K562 (cell line): ENCODE results near the gene SRRM5. TPM values are rescaled to one million over a fixed set of nuclear protein-coding genes. Genes with fewer than 3 reads are reported as not detected.
A peak's percentile ranks its signal among the peaks of the same experiment; 100 is the strongest.

Source experiments
- ARHGAP35 ChIP-seq: fragments of 450-650 bp; IDR thresholded peaks from 2 replicates; pipeline ENCODE4 v1.6.1; 2018; ENCODE audit not compliant: partially characterized antibody
- BCOR ChIP-seq: fragments of 450-650 bp; IDR thresholded peaks from 2 replicates; pipeline ENCODE4 v1.6.1; 2016
- DACH1 ChIP-seq: fragments of 450-650 bp; IDR thresholded peaks from 2 replicates; pipeline ENCODE4 v1.6.1; 2018; ENCODE audit not compliant: partially characterized antibody
- FOS ChIP-seq: IDR thresholded peaks from 3 replicates; pipeline ENCODE4 v1.6.1; 2011; ENCODE audit not compliant: insufficient read length; ENCODE audit errors: extremely low read depth
- FOXP1 ChIP-seq: sonication (generic); formaldehyde crosslinking; IDR thresholded peaks from 2 replicates; pipeline ENCODE4 v1.8.0; 2022; ENCODE audit warnings: mild to moderate bottlenecking, missing genetic modification reagents
- ILF3 ChIP-seq: fragments of 450-650 bp; IDR thresholded peaks from 2 replicates; pipeline ENCODE4 v1.6.1; 2018; ENCODE audit warnings: antibody characterized with exemption, mild to moderate bottlenecking, moderate library complexity, borderline replicate concordance
- MAFK ChIP-seq: IDR thresholded peaks from 2 replicates; pipeline ENCODE4 v1.6.1; 2011; ENCODE audit warnings: low read length, improper control_type of control experiment
- NR4A1 ChIP-seq, 2 experiments: fragments of 250-450 bp in 1 of 2; fragments of 450-650 bp in 1 of 2; sonication (Bioruptor Pico) in 1 of 2; IDR thresholded peaks; 2 replicates each; pipeline versions ENCODE4 v1.4.0 to v1.6.1; 2016 to 2020; ENCODE audit warnings: mild to moderate bottlenecking in 2 of 2, missing compliant biosample characterization in 1 of 2, missing genetic modification characterization in 1 of 2, moderate library complexity in 1 of 2
- POLR2A ChIP-seq: fragments of 450-650 bp; conservative IDR thresholded peaks from 2 replicates; pipeline ENCODE4 v1.6.1; 2016
- PTBP1 ChIP-seq: fragments of 200-400 bp; formaldehyde crosslinking; IDR thresholded peaks from 2 replicates; pipeline ENCODE4 v1.6.1; 2017; ENCODE audit warnings: low read depth, low read length
- RBFOX2 ChIP-seq: fragments of 200-400 bp; formaldehyde crosslinking; IDR thresholded peaks from 2 replicates; pipeline ENCODE4 v1.6.1; 2017; ENCODE audit warnings: low read depth, mild to moderate bottlenecking, low read length, moderate library complexity
- TAF1 ChIP-seq: IDR thresholded peaks from 2 replicates; pipeline ENCODE4 v1.6.1; 2011; ENCODE audit warnings: mild to moderate bottlenecking, low read length, moderate library complexity; ENCODE audit not compliant: insufficient read depth, control insufficient read depth, severe bottlenecking; ENCODE audit errors: extremely low read depth
- ZFPM2 ChIP-seq: fragments of 250-450 bp; sonication (Bioruptor Pico); IDR thresholded peaks from 2 replicates; pipeline ENCODE4 v1.5.1; 2022; ENCODE audit warnings: mild to moderate bottlenecking
- ZNF143 ChIP-seq: sonication (generic); formaldehyde crosslinking; IDR thresholded peaks from 2 replicates; pipeline ENCODE4 v1.9.0; 2022; ENCODE audit warnings: mild to moderate bottlenecking, missing genetic modification reagents
- ZNF175 ChIP-seq: fragments of 200-800 bp; sonication (Bioruptor generic); IDR thresholded peaks from 2 replicates; pipeline ENCODE4 v1.6.1; 2016; ENCODE audit warnings: low read depth, mild to moderate bottlenecking, missing genetic modification characterization, missing compliant biosample characterization
- ZNF263 ChIP-seq: sonication (generic); formaldehyde crosslinking; IDR thresholded peaks from 2 replicates; pipeline ENCODE4 v1.8.0; 2022; ENCODE audit warnings: mild to moderate bottlenecking, missing genetic modification reagents, borderline replicate concordance
- polyA plus RNA-seq, 8 experiments: library from polyadenylated mRNA; depleted of rRNA in 4 of 8; stranded (reverse) in 5 of 8; unstranded in 3 of 8; fragments of >200 nt; fragmentation: Nextera tagmentation in 2 of 8; fragmentation: Illumina TruSeq in 1 of 8; extraction: Ambion mirVana in 2 of 8; extraction: Trizol in 1 of 8; gene quantifications; 2 replicates each; pipeline versions ENCODE4 v1.2.1 to v1.2.3, GENCODE V29; 2011 to 2014; ENCODE audit warnings: inconsistent platforms in 1 of 8, missing spikeins in 1 of 8
- total RNA-seq, 7 experiments: library from RNA; depleted of rRNA in 6 of 7; stranded (reverse); fragments of >200 nt in 6 of 7; fragmentation: Illumina TruSeq in 2 of 7; extraction: Trizol in 2 of 7; gene quantifications; 2 replicates each; pipeline versions ENCODE4 v1.2.1 to v1.2.3, GENCODE V29; 2011 to 2021; ENCODE audit warnings: low replicate concordance in 1 of 7
- TF ChIP-seq, protein P1 (sequence below): sonication (generic); formaldehyde crosslinking; IDR thresholded peaks from 2 replicates; pipeline ENCODE4 v1.4.0; 2020; ENCODE audit warnings: mild to moderate bottlenecking, missing genetic modification reagents
- TF ChIP-seq, protein P2 (sequence below): sonication (generic); formaldehyde crosslinking; IDR thresholded peaks from 2 replicates; pipeline ENCODE4 v1.8.0; 2022; ENCODE audit warnings: mild to moderate bottlenecking, missing genetic modification reagents
- TF ChIP-seq, protein P3 (sequence below): sonication (generic); formaldehyde crosslinking; IDR thresholded peaks from 2 replicates; pipeline ENCODE4 v1.8.1; 2023; ENCODE audit warnings: missing genetic modification reagents, mild to moderate bottlenecking, borderline replicate concordance

Gene SRRM5
- total and polyA plus RNA-seq, 9 of the 15 experiments (the other 6 are each of a cell fraction or from before 2014, with no cell fraction given): 0.09 to 0.45 (median 0.18) TPM; not detected in 2

DNA sequence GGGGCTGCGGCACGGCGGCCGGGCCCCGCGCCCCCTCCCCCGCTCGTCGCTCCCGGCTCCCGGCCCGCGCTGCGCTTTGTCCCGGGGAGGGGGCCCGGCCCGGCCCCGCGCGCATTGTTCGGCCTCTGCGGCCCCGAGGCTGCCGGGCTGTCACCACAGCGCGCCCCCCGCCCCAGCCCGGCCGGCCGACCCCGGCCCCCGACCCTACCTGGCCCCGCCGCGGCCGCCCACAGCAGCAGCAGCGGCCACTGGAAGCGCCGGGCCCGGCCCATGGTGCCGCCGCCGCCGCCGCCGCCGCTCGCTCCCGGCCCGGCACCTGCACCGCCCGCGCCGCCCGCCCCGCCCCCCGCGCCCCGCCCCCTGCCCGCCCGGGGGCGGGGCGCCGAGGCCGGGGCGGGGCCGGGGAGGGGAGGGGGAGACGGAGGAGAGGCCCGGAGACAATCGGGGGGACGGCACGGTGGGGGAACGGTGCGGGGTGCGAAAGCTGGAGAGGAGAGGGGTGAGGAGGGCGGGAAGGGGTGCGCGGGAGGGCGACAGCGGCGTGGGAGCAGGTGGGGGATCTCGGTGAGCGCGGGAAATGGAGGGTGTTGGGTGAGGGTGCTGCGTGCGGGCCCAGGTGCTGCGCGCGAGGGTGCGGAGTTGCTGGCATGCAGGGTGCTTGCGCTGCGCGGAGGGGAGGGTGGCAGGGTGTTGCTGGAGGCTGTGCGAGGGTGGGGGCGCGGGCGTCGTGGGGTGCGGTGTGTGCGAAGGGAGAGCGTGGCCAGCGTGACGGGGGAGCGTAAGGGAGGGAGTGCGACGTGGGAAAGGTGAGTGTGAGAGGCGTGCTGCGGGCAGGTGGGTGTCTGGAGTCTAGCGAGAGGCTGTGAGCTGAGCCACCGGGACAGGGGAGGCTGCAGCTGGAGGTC, 27.9 kb downstream of the SRRM5 start, which contains the start of gene CADM4 (continued):
- TF ChIP-seq, protein P1, sequence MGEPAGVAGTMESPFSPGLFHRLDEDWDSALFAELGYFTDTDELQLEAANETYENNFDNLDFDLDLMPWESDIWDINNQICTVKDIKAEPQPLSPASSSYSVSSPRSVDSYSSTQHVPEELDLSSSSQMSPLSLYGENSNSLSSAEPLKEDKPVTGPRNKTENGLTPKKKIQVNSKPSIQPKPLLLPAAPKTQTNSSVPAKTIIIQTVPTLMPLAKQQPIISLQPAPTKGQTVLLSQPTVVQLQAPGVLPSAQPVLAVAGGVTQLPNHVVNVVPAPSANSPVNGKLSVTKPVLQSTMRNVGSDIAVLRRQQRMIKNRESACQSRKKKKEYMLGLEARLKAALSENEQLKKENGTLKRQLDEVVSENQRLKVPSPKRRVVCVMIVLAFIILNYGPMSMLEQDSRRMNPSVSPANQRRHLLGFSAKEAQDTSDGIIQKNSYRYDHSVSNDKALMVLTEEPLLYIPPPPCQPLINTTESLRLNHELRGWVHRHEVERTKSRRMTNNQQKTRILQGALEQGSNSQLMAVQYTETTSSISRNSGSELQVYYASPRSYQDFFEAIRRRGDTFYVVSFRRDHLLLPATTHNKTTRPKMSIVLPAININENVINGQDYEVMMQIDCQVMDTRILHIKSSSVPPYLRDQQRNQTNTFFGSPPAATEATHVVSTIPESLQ: 0 out of 2 replicates have a peak, but pooled peaks have one; percentile 33
- TF ChIP-seq ZNF263 (CRISPR knock-in tag) (no peak), NR4A1 (CRISPR knock-in tag; IDR thresholded peaks at IDR 0.05) (no peak), NR4A1 (tag; IDR thresholded peaks at IDR 0.05) (no peak), PTBP1 (no peak), POLR2A (no peak), ZNF175 (CRISPR knock-in tag) (no peak), BCOR (peak; percentile 54; the same call in 1 of the 2 replicates), MAFK (no peak), ARHGAP35 (no peak), ZNF143 (no peak), TAF1 (no peak), RBFOX2 (peak; percentile 48), FOXP1 (CRISPR knock-in tag) (no peak), ZFPM2 (CRISPR knock-in tag) (no peak), DACH1 (no peak), FOS (no peak), ILF3 (no peak)
- TF ChIP-seq, protein P2, sequence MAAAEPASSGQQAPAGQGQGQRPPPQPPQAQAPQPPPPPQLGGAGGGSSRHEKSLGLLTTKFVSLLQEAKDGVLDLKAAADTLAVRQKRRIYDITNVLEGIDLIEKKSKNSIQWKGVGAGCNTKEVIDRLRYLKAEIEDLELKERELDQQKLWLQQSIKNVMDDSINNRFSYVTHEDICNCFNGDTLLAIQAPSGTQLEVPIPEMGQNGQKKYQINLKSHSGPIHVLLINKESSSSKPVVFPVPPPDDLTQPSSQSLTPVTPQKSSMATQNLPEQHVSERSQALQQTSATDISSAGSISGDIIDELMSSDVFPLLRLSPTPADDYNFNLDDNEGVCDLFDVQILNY (CRISPR knock-in tag): no peak
- TF ChIP-seq, protein P3, sequence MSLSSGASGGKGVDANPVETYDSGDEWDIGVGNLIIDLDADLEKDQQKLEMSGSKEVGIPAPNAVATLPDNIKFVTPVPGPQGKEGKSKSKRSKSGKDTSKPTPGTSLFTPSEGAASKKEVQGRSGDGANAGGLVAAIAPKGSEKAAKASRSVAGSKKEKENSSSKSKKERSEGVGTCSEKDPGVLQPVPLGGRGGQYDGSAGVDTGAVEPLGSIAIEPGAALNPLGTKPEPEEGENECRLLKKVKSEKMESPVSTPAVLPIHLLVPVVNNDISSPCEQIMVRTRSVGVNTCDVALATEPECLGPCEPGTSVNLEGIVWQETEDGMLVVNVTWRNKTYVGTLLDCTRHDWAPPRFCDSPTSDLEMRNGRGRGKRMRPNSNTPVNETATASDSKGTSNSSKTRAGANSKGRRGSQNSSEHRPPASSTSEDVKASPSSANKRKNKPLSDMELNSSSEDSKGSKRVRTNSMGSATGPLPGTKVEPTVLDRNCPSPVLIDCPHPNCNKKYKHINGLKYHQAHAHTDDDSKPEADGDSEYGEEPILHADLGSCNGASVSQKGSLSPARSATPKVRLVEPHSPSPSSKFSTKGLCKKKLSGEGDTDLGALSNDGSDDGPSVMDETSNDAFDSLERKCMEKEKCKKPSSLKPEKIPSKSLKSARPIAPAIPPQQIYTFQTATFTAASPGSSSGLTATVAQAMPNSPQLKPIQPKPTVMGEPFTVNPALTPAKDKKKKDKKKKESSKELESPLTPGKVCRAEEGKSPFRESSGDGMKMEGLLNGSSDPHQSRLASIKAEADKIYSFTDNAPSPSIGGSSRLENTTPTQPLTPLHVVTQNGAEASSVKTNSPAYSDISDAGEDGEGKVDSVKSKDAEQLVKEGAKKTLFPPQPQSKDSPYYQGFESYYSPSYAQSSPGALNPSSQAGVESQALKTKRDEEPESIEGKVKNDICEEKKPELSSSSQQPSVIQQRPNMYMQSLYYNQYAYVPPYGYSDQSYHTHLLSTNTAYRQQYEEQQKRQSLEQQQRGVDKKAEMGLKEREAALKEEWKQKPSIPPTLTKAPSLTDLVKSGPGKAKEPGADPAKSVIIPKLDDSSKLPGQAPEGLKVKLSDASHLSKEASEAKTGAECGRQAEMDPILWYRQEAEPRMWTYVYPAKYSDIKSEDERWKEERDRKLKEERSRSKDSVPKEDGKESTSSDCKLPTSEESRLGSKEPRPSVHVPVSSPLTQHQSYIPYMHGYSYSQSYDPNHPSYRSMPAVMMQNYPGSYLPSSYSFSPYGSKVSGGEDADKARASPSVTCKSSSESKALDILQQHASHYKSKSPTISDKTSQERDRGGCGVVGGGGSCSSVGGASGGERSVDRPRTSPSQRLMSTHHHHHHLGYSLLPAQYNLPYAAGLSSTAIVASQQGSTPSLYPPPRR (CRISPR knock-in tag): no peak
